GM12892 (cell line): Measurements from ENCODE around the gene RPS6KA2.

Source experiments
- POLR2A ChIP-seq: IDR thresholded peaks from 2 replicates; pipeline ENCODE4 v1.6.1; 2011; ENCODE audit warnings: low read depth, low read length, control low read depth
- POLR2AphosphoS5 ChIP-seq: IDR thresholded peaks from 2 replicates; pipeline ENCODE4 v1.6.1; 2011; ENCODE audit warnings: low read depth, low read length, control low read depth
- TAF1 ChIP-seq: IDR thresholded peaks from 2 replicates; pipeline ENCODE4 v1.6.1; 2011; ENCODE audit warnings: low read depth, mild to moderate bottlenecking, control low read depth, low read length, borderline replicate concordance

DNA sequence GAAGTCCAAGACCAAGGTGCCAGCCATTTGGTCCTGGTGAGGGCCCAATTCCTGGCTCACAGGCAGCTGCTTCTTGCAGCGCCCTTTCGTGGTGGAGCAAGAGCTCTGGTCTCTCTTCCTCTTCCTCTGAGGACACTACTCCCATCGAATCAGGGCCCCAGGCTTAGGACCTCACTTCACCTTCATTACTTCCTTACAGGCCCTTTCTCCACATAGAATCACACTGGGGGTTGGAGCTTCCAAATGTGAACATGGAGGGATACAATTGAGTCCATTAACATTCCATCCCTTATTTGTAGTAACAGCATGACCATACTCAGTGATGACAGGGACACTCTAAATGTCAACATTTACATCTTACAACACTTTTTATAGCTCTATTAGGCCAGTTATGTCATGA lies 42.9 kb downstream of the RPS6KA2 start:
- TF ChIP-seq POLR2AphosphoS5 (no peak), POLR2A (no peak), TAF1 (no peak)
